Neural crest cell (in vitro differentiated cells): Measurements from ENCODE around the gene KANK4. TPM values are rescaled to one million over a fixed set of nuclear protein-coding genes. Genes with fewer than 3 reads are reported as not detected.

ENCODE experiments used
- DNase-seq: peaks from one replicate; pipeline ENCODE4 v3.0.0; 2021; ENCODE audit warnings: low read depth, mixed read lengths, low spot score
- H3K27ac Mint-ChIP-seq: one replicate; pipeline ENCODE4 v1.8.0; 2021; ENCODE audit warnings: mild to moderate bottlenecking, mixed read lengths; ENCODE audit not compliant: unreplicated experiment
- H3K27me3 Mint-ChIP-seq: 2 replicates; pipeline ENCODE4 v1.8.0; 2021; ENCODE audit warnings: low read depth, mild to moderate bottlenecking, mixed read lengths
- H3K36me3 Mint-ChIP-seq: 2 replicates; pipeline ENCODE4 v1.8.0; 2021; ENCODE audit warnings: low read depth, mild to moderate bottlenecking, mixed read lengths
- H3K4me1 Mint-ChIP-seq: 2 replicates; pipeline ENCODE4 v1.8.0; 2021; ENCODE audit warnings: mixed read lengths
- H3K4me3 Mint-ChIP-seq: one replicate; pipeline ENCODE4 v1.8.0; 2021; ENCODE audit warnings: mild to moderate bottlenecking, mixed read lengths
- H3K9me3 Mint-ChIP-seq: 2 replicates; pipeline ENCODE4 v1.8.0; 2021; ENCODE audit warnings: mixed read lengths
- CTCF ChIP-seq: fragments of 200-600 bp; sonication (generic); conservative IDR thresholded peaks from 2 replicates; pipeline ENCODE4 v1.5.0; 2021; ENCODE audit warnings: antibody characterized with exemption, mild to moderate bottlenecking
- long read RNA-seq: library from polyadenylated mRNA; unstranded; transcript quantifications from one replicate; pipeline ENCODE4 v2.0.0, GENCODE V29; 2020
- total RNA-seq: library from RNA; stranded (reverse); gene quantifications from 2 replicates; pipeline ENCODE4 v1.2.1, GENCODE V29; 2021

Gene KANK4
- total RNA-seq = 5.4 and 6.5 TPM in 2 replicates
- long read RNA-seq, partial matches to known transcripts = 3 of 8 reads
- long read RNA-seq, other reads (novel, unspliced or antisense) = 4 of 8 reads

GRCh38 chr1:62318756-62319544 lies at the start of gene KANK4:
TSS of gene KANK4 (minus strand) at chr1:62319434. CDS start at chr1:62281564, 37,870 bp downstream.
- peaks cover 18% of the 10 kb centered on the region for H3K4me1 Mint-ChIP-seq
- TF ChIP-seq CTCF = no peak
- peak; percentile 30 for DNase-seq
- peaks cover 57% of the 10 kb centered on the region for H3K27me3 Mint-ChIP-seq
- peak within 1 kb of the TSS; percentile 84 for H3K4me3 Mint-ChIP-seq
- H3K36me3 Mint-ChIP-seq = no peaks in the 10 kb centered on the region
- no peak within 1 kb of the TSS for H3K27ac Mint-ChIP-seq
- H3K9me3 Mint-ChIP-seq = no peaks in the 10 kb centered on the region

- Mint-ChIP-seq H3K36me3 (no peaks in the 10 kb centered on the region), H3K4me1 (peaks cover 14% of the 10 kb centered on the region), H3K4me3 (no peak overlapping the region), H3K27me3 (no peaks in the 10 kb centered on the region), H3K27ac (no peak overlapping the region), H3K9me3 (peaks cover 12% of the 10 kb centered on the region)
- no peak for TF ChIP-seq CTCF
- DNase-seq = no peak
Measured at GRCh38 chr1:62368989-62369388, 49.8 kb upstream of the KANK4 start.

- H3K36me3 Mint-ChIP-seq = no peaks in the 10 kb centered on the region
- DNase-seq = no peak
- no peak for TF ChIP-seq CTCF
- H3K27ac Mint-ChIP-seq = no peak overlapping the region
- peaks cover 11% of the 10 kb centered on the region for H3K4me1 Mint-ChIP-seq
- no peaks in the 10 kb centered on the region for H3K27me3 Mint-ChIP-seq
- H3K4me3 Mint-ChIP-seq = no peak overlapping the region
- H3K9me3 Mint-ChIP-seq = peaks cover 12% of the 10 kb centered on the region
Measured at GRCh38 chr1:62367005-62367557, 47.8 kb upstream of the KANK4 start.

- H3K27me3 Mint-ChIP-seq = no peaks in the 10 kb centered on the region
- peaks cover 5% of the 10 kb centered on the region for H3K4me1 Mint-ChIP-seq
- no peak overlapping the region for H3K4me3 Mint-ChIP-seq
- no peak for DNase-seq
- H3K27ac Mint-ChIP-seq = no peak overlapping the region
- no peak for TF ChIP-seq CTCF
- no peaks in the 10 kb centered on the region for H3K36me3 Mint-ChIP-seq
- peaks cover 12% of the 10 kb centered on the region for H3K9me3 Mint-ChIP-seq
Measured at GRCh38 chr1:62364721-62365120, 45.5 kb upstream of the KANK4 start.

GRCh38 chr1:62362926-62363325 lies 43.7 kb upstream of the KANK4 start:
- H3K4me1 Mint-ChIP-seq = peaks cover 5% of the 10 kb centered on the region
- H3K27ac Mint-ChIP-seq = no peak overlapping the region
- H3K27me3 Mint-ChIP-seq = no peaks in the 10 kb centered on the region
- no peak overlapping the region for H3K4me3 Mint-ChIP-seq
- H3K36me3 Mint-ChIP-seq = no peaks in the 10 kb centered on the region
- no peak for DNase-seq
- no peak for TF ChIP-seq CTCF
- H3K9me3 Mint-ChIP-seq = peaks cover 4% of the 10 kb centered on the region
